LNCAP (cell line): ENCODE data around the gene ACAA2.

Experiments
- CTCF ChIP-seq: fragments of 450-650 bp; IDR thresholded peaks from 2 replicates; pipeline ENCODE4 v1.5.1; 2017; ENCODE audit warnings: mild to moderate bottlenecking

Gene ACAA2

GRCh38 chr18:49744376-49745008 is 68.8 kb downstream of the ACAA2 start:
- TF ChIP-seq CTCF, result no peak

DNA sequence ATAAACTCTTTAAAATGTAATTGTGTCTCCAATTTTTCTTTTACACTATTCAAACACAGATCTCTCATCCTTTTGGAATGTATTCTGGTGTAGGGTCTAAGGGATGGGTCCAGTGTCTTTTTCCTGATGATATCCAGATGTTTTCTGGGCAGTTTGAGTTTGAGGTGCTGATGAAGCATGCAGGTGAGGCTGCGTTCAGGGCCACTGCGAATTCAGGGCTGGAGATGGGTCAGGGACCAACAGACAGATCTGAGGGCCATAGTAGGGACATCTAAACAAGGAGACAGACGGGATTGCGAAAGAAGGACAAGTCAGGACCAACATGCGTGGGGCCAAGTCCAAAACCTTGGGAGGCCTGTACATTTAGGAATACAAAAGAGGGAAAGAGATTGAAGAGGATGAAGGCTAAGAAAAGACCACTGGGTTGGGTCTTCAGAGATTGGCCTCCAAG is 70.2 kb downstream of the ACAA2 start:
- TF ChIP-seq CTCF, result no peak

- no peak for TF ChIP-seq CTCF
Observed at GRCh38 chr18:49742316-49743116, 70.8 kb downstream of the ACAA2 start.

DNA sequence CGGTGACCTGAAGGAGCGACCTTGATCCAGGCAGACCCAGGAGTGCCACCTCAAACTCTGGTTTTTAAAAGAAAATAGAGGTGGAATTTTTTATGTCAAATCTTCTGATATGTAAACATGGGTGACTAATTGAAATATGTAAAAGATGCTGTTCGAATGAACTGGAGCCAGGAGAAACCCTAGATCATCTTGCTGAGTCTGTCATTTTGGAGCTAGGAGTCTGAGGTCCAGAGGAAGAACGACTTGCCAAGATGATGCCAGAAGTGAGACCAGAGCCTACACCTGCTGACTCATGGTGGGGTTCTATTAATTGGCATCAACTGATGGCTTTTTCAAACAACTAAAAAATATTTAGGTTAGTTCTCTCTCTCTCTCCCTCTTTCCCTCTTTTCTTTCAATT is 74.1 kb downstream of the ACAA2 start:
- TF ChIP-seq CTCF, result no peak

DNA sequence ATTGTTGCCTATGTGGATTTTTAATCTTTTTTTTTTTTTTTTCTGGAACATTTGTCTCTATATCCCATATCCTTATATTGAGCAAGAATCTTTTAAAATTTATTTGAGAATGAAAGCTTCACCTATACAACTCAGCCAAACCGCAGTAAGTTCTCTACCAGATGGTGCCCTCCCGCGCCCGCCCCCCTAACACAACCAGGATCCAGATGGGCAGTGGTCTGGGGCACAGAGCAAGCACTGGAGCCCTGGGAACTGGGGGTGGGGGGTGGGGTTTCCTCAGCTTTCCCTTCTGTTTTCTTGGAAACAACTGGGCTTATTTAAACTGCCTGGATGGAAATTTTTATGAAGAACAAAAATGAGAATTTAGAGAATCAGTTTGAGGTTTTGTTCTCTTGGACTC is 74.6 kb downstream of the ACAA2 start:
- no peak for TF ChIP-seq CTCF

- TF ChIP-seq CTCF, result no peak
Observed at GRCh38 chr18:49734836-49735235, 78.5 kb downstream of the ACAA2 start.

DNA sequence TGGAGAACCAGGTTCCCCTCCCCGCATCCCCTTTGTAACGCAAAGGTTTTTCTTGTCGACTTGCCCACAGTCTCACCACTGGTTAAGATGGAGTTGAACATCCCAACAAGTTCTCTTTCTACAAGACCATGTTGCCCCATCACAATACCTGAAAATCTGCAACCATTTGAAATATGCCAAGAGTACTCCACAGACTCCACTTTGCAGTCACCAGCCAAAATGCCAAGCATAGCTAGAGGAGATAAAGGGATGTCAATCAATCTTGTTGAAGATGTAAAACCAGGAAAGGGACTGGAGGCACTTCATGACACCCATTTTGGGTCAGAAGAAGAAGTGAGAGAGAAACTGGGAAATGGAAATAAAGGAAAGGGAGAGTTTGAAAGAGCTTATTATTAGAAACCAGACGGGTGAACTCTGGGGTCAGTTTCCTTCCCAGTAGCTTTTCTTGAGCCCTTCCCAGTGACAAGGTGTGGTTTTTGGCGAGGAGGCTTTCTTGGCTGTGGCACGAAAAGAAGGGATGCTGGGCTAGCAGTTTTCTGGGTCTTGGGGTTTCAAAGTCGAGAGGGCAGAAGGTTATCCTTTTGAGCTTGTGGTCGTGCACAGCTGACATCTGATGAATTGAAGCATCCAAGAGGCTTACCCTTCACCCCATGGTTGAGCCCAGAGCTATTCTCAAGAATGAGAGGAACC is 79.3 kb downstream of the ACAA2 start:
- TF ChIP-seq CTCF, result no peak
